ENCODE data around the gene IRF3. TPM values are rescaled to one million over a fixed set of nuclear protein-coding genes. Genes with fewer than 3 reads are reported as not detected.
A peak's percentile ranks its signal among the peaks of the same experiment; 100 is the strongest.

IRF3 gene, protein sequence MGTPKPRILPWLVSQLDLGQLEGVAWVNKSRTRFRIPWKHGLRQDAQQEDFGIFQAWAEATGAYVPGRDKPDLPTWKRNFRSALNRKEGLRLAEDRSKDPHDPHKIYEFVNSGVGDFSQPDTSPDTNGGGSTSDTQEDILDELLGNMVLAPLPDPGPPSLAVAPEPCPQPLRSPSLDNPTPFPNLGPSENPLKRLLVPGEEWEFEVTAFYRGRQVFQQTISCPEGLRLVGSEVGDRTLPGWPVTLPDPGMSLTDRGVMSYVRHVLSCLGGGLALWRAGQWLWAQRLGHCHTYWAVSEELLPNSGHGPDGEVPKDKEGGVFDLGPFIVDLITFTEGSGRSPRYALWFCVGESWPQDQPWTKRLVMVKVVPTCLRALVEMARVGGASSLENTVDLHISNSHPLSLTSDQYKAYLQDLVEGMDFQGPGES
- total RNA-seq (2021): 81.7 and 88.0 TPM in 2 replicates
- Bru-seq, nascent RNA: percentile 67 among the genes with signal in this experiment
- percentile 80 among the genes with signal in this experiment for BruChase-seq, experiment 1, labeled RNA remaining after a 2-hour chase
- BruChase-seq, experiment 2, labeled RNA remaining after a 6-hour chase: percentile 88 among the genes with signal in this experiment
- long read RNA-seq, transcript IRF3-203 (8 exons, 1,613 nt): major isoform, 32 of 75 reads
- long read RNA-seq, partial matches to known transcripts: 1 of 75 reads
- long read RNA-seq, other reads (novel, unspliced or antisense): 32 of 75 reads

DNA sequence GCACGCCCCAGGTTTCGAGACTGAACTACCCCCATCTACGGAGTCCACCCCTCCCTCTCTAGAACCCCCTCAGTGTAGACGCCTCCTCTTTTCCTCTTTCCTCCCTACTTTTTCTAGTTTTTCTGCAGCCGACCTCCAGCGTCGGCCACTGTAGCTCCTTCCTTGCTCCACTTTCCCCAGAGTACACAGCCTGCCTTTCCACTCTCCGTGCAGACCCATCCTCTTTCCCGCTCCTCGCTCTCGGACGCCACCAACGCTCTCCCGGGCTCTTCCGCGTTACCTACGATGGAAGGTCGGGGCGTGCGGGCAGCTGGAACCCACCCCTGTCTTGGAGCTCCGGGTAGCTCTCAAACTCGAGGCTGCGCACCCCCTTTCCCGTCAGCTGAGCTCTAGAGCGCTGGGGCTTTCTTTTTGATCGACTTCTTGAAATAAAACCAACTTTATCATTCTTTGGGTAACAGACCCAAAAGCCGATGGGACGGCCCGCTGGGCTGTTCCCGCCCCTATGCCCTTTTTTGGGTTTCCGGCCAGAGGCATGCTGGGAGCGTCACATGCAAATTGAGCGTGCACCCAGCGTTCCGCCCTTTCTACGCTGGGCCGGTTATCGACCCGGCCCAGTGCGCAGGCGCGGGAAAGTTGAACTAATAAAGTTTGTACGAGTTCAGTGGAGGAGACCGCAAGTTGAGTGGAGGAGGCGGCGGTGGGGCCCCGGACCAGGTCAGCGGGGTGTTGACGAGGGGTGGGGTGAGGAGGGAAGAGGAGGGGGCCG is at the start of gene IRF3, which contains the start of gene BCL2L12:
TSS of gene IRF3 (minus strand) at position 507 of the 769 bp plus-strand sequence. CDS start 1,019 bp downstream, outside the sequence.
TSS of gene BCL2L12 (plus strand) at position 583 of the 769 bp plus-strand sequence. CDS start 760 bp downstream, outside the sequence.
- no peaks in the 10 kb centered on the region for H3K27me3 ChIP-seq (replicated peaks; ENCODE audit: insufficient read depth, low read depth, low read length, poor library complexity)
- intact Hi-C loops (cut with micrococcal nuclease; ENCODE audit: unreplicated experiment): no loop called here
- peaks cover 17% of the 10 kb centered on the region for H3K4me1 ChIP-seq (ENCODE audit: insufficient read depth, low read length, poor library complexity, severe bottlenecking)
- H3K36me3 ChIP-seq (ENCODE audit: insufficient read depth, low read length, poor library complexity, severe bottlenecking): peaks cover 34% of the 10 kb centered on the region
- CTCF ChIA-PET: no interaction called here
- no peaks in the 10 kb centered on the region for H3K9me3 ChIP-seq (ENCODE audit: low read depth, low read length, poor library complexity, severe bottlenecking)
- peak within 1 kb of the TSS; percentile 86 for H3K4me3 ChIP-seq (ENCODE audit: low read depth, low read length, poor library complexity, severe bottlenecking)
- TF ChIP-seq EZH2 (IDR thresholded peaks at IDR 0.05; ENCODE audit: borderline replicate concordance, low read depth, low read length, poor library complexity, severe bottlenecking): no peak
- TF ChIP-seq, protein P1, sequence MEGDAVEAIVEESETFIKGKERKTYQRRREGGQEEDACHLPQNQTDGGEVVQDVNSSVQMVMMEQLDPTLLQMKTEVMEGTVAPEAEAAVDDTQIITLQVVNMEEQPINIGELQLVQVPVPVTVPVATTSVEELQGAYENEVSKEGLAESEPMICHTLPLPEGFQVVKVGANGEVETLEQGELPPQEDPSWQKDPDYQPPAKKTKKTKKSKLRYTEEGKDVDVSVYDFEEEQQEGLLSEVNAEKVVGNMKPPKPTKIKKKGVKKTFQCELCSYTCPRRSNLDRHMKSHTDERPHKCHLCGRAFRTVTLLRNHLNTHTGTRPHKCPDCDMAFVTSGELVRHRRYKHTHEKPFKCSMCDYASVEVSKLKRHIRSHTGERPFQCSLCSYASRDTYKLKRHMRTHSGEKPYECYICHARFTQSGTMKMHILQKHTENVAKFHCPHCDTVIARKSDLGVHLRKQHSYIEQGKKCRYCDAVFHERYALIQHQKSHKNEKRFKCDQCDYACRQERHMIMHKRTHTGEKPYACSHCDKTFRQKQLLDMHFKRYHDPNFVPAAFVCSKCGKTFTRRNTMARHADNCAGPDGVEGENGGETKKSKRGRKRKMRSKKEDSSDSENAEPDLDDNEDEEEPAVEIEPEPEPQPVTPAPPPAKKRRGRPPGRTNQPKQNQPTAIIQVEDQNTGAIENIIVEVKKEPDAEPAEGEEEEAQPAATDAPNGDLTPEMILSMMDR (conservative IDR thresholded peaks at IDR 0.05; ENCODE audit: low read depth, low read length): no peak
- H3K27ac ChIP-seq (ENCODE audit: low read depth, low read length, poor library complexity, severe bottlenecking): peak within 1 kb of the TSS; percentile 83
- BruUV-seq (replicated peaks): no TSS peak
- peak; percentile 97 for DNase-seq (ENCODE audit: low spot score)
- POLR2A ChIA-PET (ENCODE audit: low non-redundant PET): no interaction called here

DNA sequence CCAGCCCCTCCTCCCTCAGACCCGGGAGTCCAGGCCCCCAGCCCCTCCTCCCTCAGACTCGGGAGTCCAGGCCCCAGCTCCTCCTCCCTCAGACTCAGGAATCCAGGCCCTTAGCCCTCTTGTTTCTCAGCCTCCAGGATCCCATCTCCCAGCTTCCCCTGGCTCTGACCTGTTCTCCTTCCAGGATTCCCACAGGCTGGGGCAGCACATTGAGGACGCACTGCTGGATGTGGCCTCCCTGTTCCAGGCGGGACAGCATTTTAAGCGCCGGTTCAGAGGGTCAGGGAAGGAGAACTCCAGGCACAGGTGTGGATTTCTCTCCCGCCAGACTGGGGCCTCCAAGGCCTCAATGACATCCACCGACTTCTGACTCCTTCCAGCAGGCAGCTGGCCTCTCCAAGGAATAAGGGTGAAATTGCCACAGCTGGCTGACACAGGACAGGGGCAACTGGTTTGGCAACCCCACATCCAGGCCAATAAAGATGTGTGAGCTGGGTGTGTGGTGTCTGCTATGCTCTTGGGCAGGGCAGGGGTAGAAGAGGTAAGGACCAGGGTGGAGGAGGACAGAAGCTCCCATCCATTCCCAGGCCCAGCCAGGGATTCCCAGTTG is 47.7 kb upstream of the IRF3 start:
- BruUV-seq (replicated peaks): no TSS peak
- DNase-seq (ENCODE audit: low spot score): no peak
- CTCF ChIA-PET: no interaction called here
- H3K4me1 ChIP-seq (ENCODE audit: insufficient read depth, low read length, poor library complexity, severe bottlenecking): no peaks in the 10 kb centered on the region
- POLR2A ChIA-PET (ENCODE audit: low non-redundant PET): no interaction called here
- intact Hi-C loops (cut with micrococcal nuclease; ENCODE audit: unreplicated experiment): no loop called here
- no peak overlapping the region for H3K27ac ChIP-seq (ENCODE audit: low read depth, low read length, poor library complexity, severe bottlenecking)
- H3K27me3 ChIP-seq (replicated peaks; ENCODE audit: insufficient read depth, low read depth, low read length, poor library complexity): no peaks in the 10 kb centered on the region
- TF ChIP-seq, protein P1 (conservative IDR thresholded peaks at IDR 0.05; ENCODE audit: low read depth, low read length): no peak
- TF ChIP-seq EZH2 (IDR thresholded peaks at IDR 0.05; ENCODE audit: borderline replicate concordance, low read depth, low read length, poor library complexity, severe bottlenecking): no peak
- no peak overlapping the region for H3K4me3 ChIP-seq (ENCODE audit: low read depth, low read length, poor library complexity, severe bottlenecking)
- H3K36me3 ChIP-seq (ENCODE audit: insufficient read depth, low read length, poor library complexity, severe bottlenecking): no peaks in the 10 kb centered on the region
- no peaks in the 10 kb centered on the region for H3K9me3 ChIP-seq (ENCODE audit: low read depth, low read length, poor library complexity, severe bottlenecking)

DNA sequence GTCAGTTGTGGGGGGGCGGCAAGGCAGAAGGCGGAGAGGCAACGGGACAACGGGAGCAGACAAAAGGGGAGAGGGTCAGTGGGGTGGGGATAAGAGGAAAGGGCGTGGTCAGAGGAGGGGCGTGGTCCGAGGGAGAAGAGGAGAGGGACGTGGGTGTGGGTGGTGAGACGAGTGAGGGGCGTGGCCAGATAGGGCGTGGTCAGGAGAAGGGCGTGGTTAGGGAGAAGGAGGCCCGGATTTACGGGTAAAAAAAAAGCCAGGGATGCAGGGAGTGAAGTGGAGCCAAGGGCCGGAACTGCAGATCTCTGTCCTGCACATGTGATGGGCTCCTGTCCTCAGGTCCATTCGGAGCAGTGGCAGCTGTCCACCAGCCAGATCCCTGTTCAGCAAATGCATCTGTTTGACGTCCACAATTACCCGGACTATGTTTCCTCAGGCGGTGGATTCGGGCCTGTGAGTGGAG is 46.8 kb upstream of the IRF3 start:
- BruUV-seq (replicated peaks): no TSS peak
- Histone ChIP-seq H3K9me3 (ENCODE audit: low read depth, low read length, poor library complexity, severe bottlenecking) (no peaks in the 10 kb centered on the region), H3K4me1 (ENCODE audit: insufficient read depth, low read length, poor library complexity, severe bottlenecking) (no peaks in the 10 kb centered on the region), H3K27me3 (replicated peaks; ENCODE audit: insufficient read depth, low read depth, low read length, poor library complexity) (no peaks in the 10 kb centered on the region), H3K4me3 (ENCODE audit: low read depth, low read length, poor library complexity, severe bottlenecking) (no peak overlapping the region), H3K27ac (ENCODE audit: low read depth, low read length, poor library complexity, severe bottlenecking) (no peak overlapping the region), H3K36me3 (ENCODE audit: insufficient read depth, low read length, poor library complexity, severe bottlenecking) (no peaks in the 10 kb centered on the region)
- ChIA-PET CTCF (interaction anchor here (0.6 kb wide), 1 partner anchor 1061 kb away, joined by 3 read pairs; no protein-coding TSS in a partner anchor), POLR2A (ENCODE audit: low non-redundant PET) (no interaction called here)
- intact Hi-C loops (cut with micrococcal nuclease; ENCODE audit: unreplicated experiment): no loop called here
- peak; percentile 76 for DNase-seq (ENCODE audit: low spot score)
- no peak for TF ChIP-seq EZH2 (IDR thresholded peaks at IDR 0.05; ENCODE audit: borderline replicate concordance, low read depth, low read length, poor library complexity, severe bottlenecking)
- TF ChIP-seq, protein P1 (conservative IDR thresholded peaks at IDR 0.05; ENCODE audit: low read depth, low read length): no peak

Data from A673 (cell line).